HCT116 (cell line): Measurements from ENCODE around the gene CAPN13. TPM values are rescaled to one million over a fixed set of nuclear protein-coding genes. Genes with fewer than 3 reads are reported as not detected.
A peak's percentile ranks its signal among the peaks of the same experiment; 100 is the strongest.

ENCODE experiments used
- ATAC-seq: fragments of 200-7000 bp; cut with Tn5 transposase; 2 replicates; pipeline ENCODE4 v1.9.1; 2020; ENCODE audit warnings: mild to moderate bottlenecking, moderate library complexity
- BruUV-seq: library from RNA; stranded (reverse); fragments of 400-500 nt; replicated peaks from 2 replicates; lab custom pipeline; 2021; lab: Mats Ljungman, UMichigan
- CTCF ChIA-PET: fragments of 300-600 bp; sonication (Branson Sonifier 250); formaldehyde crosslinking; loops from one replicate; lab custom pipeline; 2021; ENCODE audit warnings: antibody characterized with exemption; lab: Charles Lee
- POLR2A ChIA-PET: fragments of 300-600, 350-600 bp; sonication (Branson Sonifier 250); formaldehyde crosslinking; loops from one replicate; lab custom pipeline; 2021; ENCODE audit warnings: antibody characterized with exemption; lab: Charles Lee
- RAD21 ChIA-PET, 2 experiments: fragments of 300-600 bp; sonication (Branson Sonifier 250); formaldehyde crosslinking; loops; one replicate each; lab custom pipeline; 2023; ENCODE audit warnings: low total read pairs in 2 of 2; ENCODE audit not compliant: uncharacterized antibody in 2 of 2, unreplicated experiment in 2 of 2, low non-redundant PET in 1 of 2; lab: Charles Lee
- DNase-seq: peaks from one replicate; pipeline ENCODE4 v3.0.0-alpha.2; 2010; ENCODE audit warnings: low read depth, low spot score
- H2AFZ ChIP-seq: fragments of 200-600 bp; shearing (Covaris generic), sonication (generic); 2 replicates; pipeline ENCODE4 v1.6.1; 2017; ENCODE audit warnings: low read depth, mixed run types, mixed read lengths, antibody characterized with exemption, low read length; ENCODE audit not compliant: poor library complexity, severe bottlenecking
- H3K27ac ChIP-seq: 2 replicates; pipeline ENCODE4 v1.5.1; 2012; ENCODE audit warnings: low read depth, low read length
- H3K27me3 ChIP-seq: fragments of 200-600 bp; sonication (generic); 2 replicates; pipeline ENCODE4 v1.6.1; 2016; ENCODE audit warnings: mixed run types, low read length, mixed read lengths; ENCODE audit not compliant: insufficient read depth
- H3K36me3 ChIP-seq, 2 experiments: fragments of 200-500 bp in 1 of 2; fragments of 200-600 bp in 1 of 2; sonication (Bioruptor generic) in 1 of 2; sonication (generic) in 1 of 2; 2 replicates each; pipeline versions ENCODE4 v1.5.1 to v1.6.1; 2014 to 2016; ENCODE audit warnings: low read length in 2 of 2, inconsistent platforms in 1 of 2, mixed read lengths in 1 of 2, mixed run types in 1 of 2; ENCODE audit not compliant: insufficient read depth in 2 of 2, control insufficient read depth in 1 of 2
- H3K4me1 ChIP-seq, 2 experiments: fragments of 200-600 bp in 1 of 2; sonication (generic) in 1 of 2; 2 replicates each; pipeline versions ENCODE4 v1.5.1 to v1.6.1; 2012 to 2017; ENCODE audit warnings: low read length in 2 of 2, inconsistent platforms in 1 of 2, mild to moderate bottlenecking in 1 of 2, mixed read lengths in 1 of 2, mixed run types in 1 of 2, moderate library complexity in 1 of 2; ENCODE audit not compliant: insufficient read depth in 2 of 2, control insufficient read depth in 1 of 2
- H3K4me2 ChIP-seq: fragments of 200-600 bp; sonication (generic); 2 replicates; pipeline ENCODE4 v1.6.1; 2017; ENCODE audit warnings: mixed run types, low read length, mixed read lengths
- H3K4me3 ChIP-seq, 2 experiments: fragments of 200-600 bp in 1 of 2; sonication (generic) in 1 of 2; replicated peaks in 1 of 2; 2 replicates each; pipeline ENCODE4 v1.5.1; 2011 to 2016; ENCODE audit warnings: low read length in 2 of 2, control low read depth in 1 of 2, low read depth in 1 of 2, mild to moderate bottlenecking in 1 of 2, mixed read lengths in 1 of 2, mixed run types in 1 of 2
- H3K79me2 ChIP-seq: fragments of 200-600 bp; sonication (generic); 2 replicates; pipeline ENCODE4 v1.6.1; 2017; ENCODE audit warnings: mild to moderate bottlenecking, mixed run types, low read length, moderate library complexity, mixed read lengths; ENCODE audit not compliant: insufficient read depth
- H3K9ac ChIP-seq: fragments of 200-600 bp; sonication (generic); 2 replicates; pipeline ENCODE4 v1.6.1; 2016; ENCODE audit warnings: low read length, mixed read lengths
- H3K9me2 ChIP-seq: fragments of 200-600 bp; sonication (generic), shearing (Covaris generic); 2 replicates; pipeline ENCODE4 v1.6.1; 2017; ENCODE audit warnings: mixed run types, mild to moderate bottlenecking, moderate library complexity; ENCODE audit not compliant: insufficient read depth
- H3K9me3 ChIP-seq, 2 experiments: fragments of 200-500 bp in 1 of 2; fragments of 200-600 bp in 1 of 2; sonication (Bioruptor generic) in 1 of 2; sonication (generic) in 1 of 2; 2 replicates each; pipeline ENCODE4 v1.6.1; 2014 to 2017; ENCODE audit warnings: low read length in 2 of 2, mixed read lengths in 2 of 2, inconsistent platforms in 1 of 2, low read depth in 1 of 2, mild to moderate bottlenecking in 1 of 2, mixed run types in 1 of 2, moderate library complexity in 1 of 2; ENCODE audit not compliant: control insufficient read depth in 1 of 2, insufficient read depth in 1 of 2
- H4K20me1 ChIP-seq: fragments of 200-600 bp; sonication (generic), shearing (Covaris generic); 2 replicates; pipeline ENCODE4 v1.6.1; 2017; ENCODE audit warnings: mixed run types, mild to moderate bottlenecking, moderate library complexity; ENCODE audit not compliant: insufficient read depth
- CEBPB ChIP-seq: IDR thresholded peaks from 2 replicates; pipeline ENCODE4 v1.6.1; 2012; ENCODE audit warnings: low read depth
- CTCF ChIP-seq, 3 experiments: fragments of 200-600 bp in 1 of 3; sonication (generic) in 1 of 3; IDR thresholded peaks in 2 of 3; conservative IDR thresholded peaks in 1 of 3; 2 replicates each; pipeline ENCODE4 v1.5.1; 2012 to 2017; ENCODE audit warnings: low read depth in 2 of 3, low read length in 2 of 3, antibody characterized with exemption in 1 of 3, borderline replicate concordance in 1 of 3, control low read depth in 1 of 3, mild to moderate bottlenecking in 1 of 3, mixed read lengths in 1 of 3, mixed run types in 1 of 3, moderate library complexity in 1 of 3; ENCODE audit not compliant: insufficient read depth in 1 of 3
- RAD21 ChIP-seq: IDR thresholded peaks from 2 replicates; pipeline ENCODE4 v1.6.1; 2012; ENCODE audit warnings: low read depth, mild to moderate bottlenecking
- intact Hi-C: fragments of 100-400 bp; cut with micrococcal nuclease; formaldehyde crosslinking; loops from 2 replicates; pipeline ENCODE4 v1.10.0; 2022
- total RNA-seq: library from RNA; stranded (reverse); gene quantifications from one replicate; pipeline ENCODE4 v1.2.1, GENCODE V29; 2021; ENCODE audit not compliant: unreplicated experiment

CAPN13 gene
- total RNA-seq, 1 experiment from 2014 or later, result 0.25 TPM

- H3K4me3 ChIP-seq, result no peak overlapping the region
- peak; percentile 73 to 94 (median 83) for TF ChIP-seq CTCF (IDR thresholded peaks at IDR 0.05 in 2 of 3, conservative IDR thresholded peaks at IDR 0.05 in 1 of 3; ENCODE audit: borderline replicate concordance in 1 of 3, insufficient read depth in 1 of 3, low read depth in 2 of 3, low read length in 2 of 3)
- no peak for TF ChIP-seq CEBPB
- peak; percentile 98 for TF ChIP-seq RAD21
- no peaks in the 10 kb centered on the region for H4K20me1 ChIP-seq
- no peak overlapping the region for H3K27ac ChIP-seq
- DNase-seq, result peak; percentile 48
- ChIA-PET RAD21 (no interaction called here), CTCF (interaction anchor here (0.9 to 4.2 kb wide), 4 partner anchors 498 to 617 kb away, joined by 3 to 29 read pairs (median 14); no protein-coding TSS in a partner anchor), POLR2A (no interaction called here)
- no peaks in the 10 kb centered on the region for H3K9me2 ChIP-seq
- no TSS peak for BruUV-seq
- no peaks in the 10 kb centered on the region for H3K27me3 ChIP-seq
- no peaks in the 10 kb centered on the region for H3K4me1 ChIP-seq
- H3K9ac ChIP-seq, result no peak overlapping the region
- no peak overlapping the region for H3K4me2 ChIP-seq
- peak; percentile 84 for ATAC-seq
- H2AFZ ChIP-seq, result no peak overlapping the region
- H3K79me2 ChIP-seq, result no peaks in the 10 kb centered on the region
- no peaks in the 10 kb centered on the region for H3K36me3 ChIP-seq
- intact Hi-C loops, result loop anchor here (1.0 to 2.0 kb wide), 3 partner anchors 498 to 616 kb away; no protein-coding TSS in a partner anchor
- H3K9me3 ChIP-seq, result peaks cover 3 to 11% of the 10 kb centered on the region in 2 experiments; a peak in 2 of 4 replicates
Measured at GRCh38 chr2:30706534-30707303, 100.5 kb downstream of the CAPN13 start.
